SU-DHL-6 (cell line): ENCODE measurements around the gene TSHR.
"Not testable (repeated sequence)": the region's sequence is repeated elsewhere in the genome, so short reads cannot be mapped to it uniquely, and the experiment has no call there.

ENCODE experiments used
- CTCF ChIP-seq: fragments of 200-600 bp; sonication (generic); IDR thresholded peaks from one replicate; pipeline ENCODE4 v1.5.1; 2017; ENCODE audit warnings: antibody characterized with exemption, mild to moderate bottlenecking, low read length, moderate library complexity; ENCODE audit not compliant: insufficient read depth, poor library complexity, severe bottlenecking
- EZH2phosphoT487 ChIP-seq: fragments of 200-600 bp; sonication (generic), shearing (Covaris generic); conservative IDR thresholded peaks from 2 replicates; pipeline ENCODE4 v1.6.1; 2018; ENCODE audit warnings: mild to moderate bottlenecking, antibody characterized with exemption, low read length, moderate library complexity, mixed read lengths

- not testable (repeated sequence) for TF ChIP-seq CTCF, EZH2phosphoT487
Measured at GRCh38 chr14:81054057-81054456, 98.6 kb downstream of the TSHR start.
